HepG2 (cell line): ENCODE results near the gene LIPN.

Experiments
- KAT7 ChIP-seq: IDR thresholded peaks from 2 replicates; pipeline ENCODE4 v1.6.1; 2018; ENCODE audit warnings: borderline replicate concordance, missing compliant biosample characterization
- KMT2A ChIP-seq: sonication (generic); formaldehyde crosslinking; IDR thresholded peaks from 2 replicates; pipeline ENCODE4 v1.4.0; 2020; ENCODE audit warnings: missing genetic modification reagents
- ZNF660 ChIP-seq: sonication (generic); formaldehyde crosslinking; IDR thresholded peaks from 2 replicates; pipeline ENCODE4 v1.5.1; 2020; ENCODE audit warnings: mild to moderate bottlenecking, low read depth, missing genetic modification reagents, borderline replicate concordance
- TF ChIP-seq, protein P1 (sequence below): sonication (generic); formaldehyde crosslinking; IDR thresholded peaks from 2 replicates; pipeline ENCODE4 v1.4.0; 2020; ENCODE audit warnings: mild to moderate bottlenecking, missing genetic modification reagents, borderline replicate concordance

DNA sequence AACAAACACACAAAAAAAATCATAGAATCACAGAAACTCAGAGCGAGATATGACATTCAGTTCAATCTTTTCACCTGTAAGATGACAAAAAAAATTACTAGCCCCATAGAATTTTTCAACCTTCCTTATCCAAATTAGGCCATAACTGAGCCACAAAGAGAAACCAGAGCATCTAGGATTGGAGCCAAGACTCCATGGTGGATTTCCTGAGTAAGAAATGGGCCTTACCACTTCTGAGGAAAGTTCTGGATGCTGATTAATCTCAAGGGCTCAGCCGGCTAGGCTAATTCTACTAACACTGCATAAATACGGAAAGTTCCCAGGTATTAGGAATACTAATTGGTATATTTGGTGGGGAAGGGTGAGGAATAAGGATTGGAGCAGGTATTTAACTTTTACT is 59.5 kb downstream of the LIPN start:
- TF ChIP-seq KAT7 (CRISPR knock-in tag) (no peak), KMT2A (CRISPR knock-in tag) (no peak), ZNF660 (CRISPR knock-in tag) (no peak)
- TF ChIP-seq, protein P1, sequence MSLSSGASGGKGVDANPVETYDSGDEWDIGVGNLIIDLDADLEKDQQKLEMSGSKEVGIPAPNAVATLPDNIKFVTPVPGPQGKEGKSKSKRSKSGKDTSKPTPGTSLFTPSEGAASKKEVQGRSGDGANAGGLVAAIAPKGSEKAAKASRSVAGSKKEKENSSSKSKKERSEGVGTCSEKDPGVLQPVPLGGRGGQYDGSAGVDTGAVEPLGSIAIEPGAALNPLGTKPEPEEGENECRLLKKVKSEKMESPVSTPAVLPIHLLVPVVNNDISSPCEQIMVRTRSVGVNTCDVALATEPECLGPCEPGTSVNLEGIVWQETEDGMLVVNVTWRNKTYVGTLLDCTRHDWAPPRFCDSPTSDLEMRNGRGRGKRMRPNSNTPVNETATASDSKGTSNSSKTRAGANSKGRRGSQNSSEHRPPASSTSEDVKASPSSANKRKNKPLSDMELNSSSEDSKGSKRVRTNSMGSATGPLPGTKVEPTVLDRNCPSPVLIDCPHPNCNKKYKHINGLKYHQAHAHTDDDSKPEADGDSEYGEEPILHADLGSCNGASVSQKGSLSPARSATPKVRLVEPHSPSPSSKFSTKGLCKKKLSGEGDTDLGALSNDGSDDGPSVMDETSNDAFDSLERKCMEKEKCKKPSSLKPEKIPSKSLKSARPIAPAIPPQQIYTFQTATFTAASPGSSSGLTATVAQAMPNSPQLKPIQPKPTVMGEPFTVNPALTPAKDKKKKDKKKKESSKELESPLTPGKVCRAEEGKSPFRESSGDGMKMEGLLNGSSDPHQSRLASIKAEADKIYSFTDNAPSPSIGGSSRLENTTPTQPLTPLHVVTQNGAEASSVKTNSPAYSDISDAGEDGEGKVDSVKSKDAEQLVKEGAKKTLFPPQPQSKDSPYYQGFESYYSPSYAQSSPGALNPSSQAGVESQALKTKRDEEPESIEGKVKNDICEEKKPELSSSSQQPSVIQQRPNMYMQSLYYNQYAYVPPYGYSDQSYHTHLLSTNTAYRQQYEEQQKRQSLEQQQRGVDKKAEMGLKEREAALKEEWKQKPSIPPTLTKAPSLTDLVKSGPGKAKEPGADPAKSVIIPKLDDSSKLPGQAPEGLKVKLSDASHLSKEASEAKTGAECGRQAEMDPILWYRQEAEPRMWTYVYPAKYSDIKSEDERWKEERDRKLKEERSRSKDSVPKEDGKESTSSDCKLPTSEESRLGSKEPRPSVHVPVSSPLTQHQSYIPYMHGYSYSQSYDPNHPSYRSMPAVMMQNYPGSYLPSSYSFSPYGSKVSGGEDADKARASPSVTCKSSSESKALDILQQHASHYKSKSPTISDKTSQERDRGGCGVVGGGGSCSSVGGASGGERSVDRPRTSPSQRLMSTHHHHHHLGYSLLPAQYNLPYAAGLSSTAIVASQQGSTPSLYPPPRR: no peak
